ENCODE results near the gene TRIM61. TPM values are rescaled to one million over a fixed set of nuclear protein-coding genes. Genes with fewer than 3 reads are reported as not detected.
"Not testable (repeated sequence)": the region's sequence is repeated elsewhere in the genome, so short reads cannot be mapped to it uniquely, and the experiment has no call there.

Gene TRIM61
- total RNA-seq, 6 donors from 2014 or later, result 0.44 to 2.4 (median 1.1) TPM

DNA sequence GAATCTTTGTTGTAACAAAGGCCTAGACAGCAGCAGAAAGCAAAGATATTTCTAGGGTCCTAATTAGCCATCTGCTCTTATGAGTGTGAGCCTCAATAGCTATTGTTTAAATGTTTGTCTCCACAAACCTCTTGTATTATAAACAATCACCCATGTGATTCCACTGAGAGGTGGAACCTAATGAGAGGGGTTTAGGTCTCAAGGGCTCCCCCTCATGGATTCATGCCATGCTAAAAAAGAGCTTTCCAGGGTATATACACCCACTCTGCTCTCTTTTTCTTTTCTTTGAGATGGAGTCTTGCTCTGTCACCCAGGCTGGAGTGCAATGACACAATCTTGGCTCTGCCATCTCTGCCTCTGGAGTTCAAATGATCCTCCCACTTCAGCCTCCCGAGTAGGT, 42.1 kb downstream of the TRIM61 start:
- Histone ChIP-seq H3K4me1 (no peaks in the 10 kb centered on the region), H3K4me3 (no peak overlapping the region), H3K27ac (no peak overlapping the region), H3K36me3 (no peaks in the 10 kb centered on the region), H3K9me3 (no peaks in the 10 kb centered on the region), H3K27me3 (no peaks in the 10 kb centered on the region)
- ATAC-seq (ENCODE audit: low FRiP score in 2 of 2) (no peak), DNase-seq (no peak)
- WGBS, 2 donors, result 67 to 69% methylated on average over 1 of the region's 1 CpG
- TF ChIP-seq EP300 (IDR thresholded peaks at IDR 0.05) (no peak), POLR2AphosphoS5 (IDR thresholded peaks at IDR 0.05) (no peak), POLR2A (IDR thresholded peaks at IDR 0.05) (no peak)
- TF ChIP-seq, protein P1, sequence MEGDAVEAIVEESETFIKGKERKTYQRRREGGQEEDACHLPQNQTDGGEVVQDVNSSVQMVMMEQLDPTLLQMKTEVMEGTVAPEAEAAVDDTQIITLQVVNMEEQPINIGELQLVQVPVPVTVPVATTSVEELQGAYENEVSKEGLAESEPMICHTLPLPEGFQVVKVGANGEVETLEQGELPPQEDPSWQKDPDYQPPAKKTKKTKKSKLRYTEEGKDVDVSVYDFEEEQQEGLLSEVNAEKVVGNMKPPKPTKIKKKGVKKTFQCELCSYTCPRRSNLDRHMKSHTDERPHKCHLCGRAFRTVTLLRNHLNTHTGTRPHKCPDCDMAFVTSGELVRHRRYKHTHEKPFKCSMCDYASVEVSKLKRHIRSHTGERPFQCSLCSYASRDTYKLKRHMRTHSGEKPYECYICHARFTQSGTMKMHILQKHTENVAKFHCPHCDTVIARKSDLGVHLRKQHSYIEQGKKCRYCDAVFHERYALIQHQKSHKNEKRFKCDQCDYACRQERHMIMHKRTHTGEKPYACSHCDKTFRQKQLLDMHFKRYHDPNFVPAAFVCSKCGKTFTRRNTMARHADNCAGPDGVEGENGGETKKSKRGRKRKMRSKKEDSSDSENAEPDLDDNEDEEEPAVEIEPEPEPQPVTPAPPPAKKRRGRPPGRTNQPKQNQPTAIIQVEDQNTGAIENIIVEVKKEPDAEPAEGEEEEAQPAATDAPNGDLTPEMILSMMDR (IDR thresholded peaks at IDR 0.05), result no peak

DNA sequence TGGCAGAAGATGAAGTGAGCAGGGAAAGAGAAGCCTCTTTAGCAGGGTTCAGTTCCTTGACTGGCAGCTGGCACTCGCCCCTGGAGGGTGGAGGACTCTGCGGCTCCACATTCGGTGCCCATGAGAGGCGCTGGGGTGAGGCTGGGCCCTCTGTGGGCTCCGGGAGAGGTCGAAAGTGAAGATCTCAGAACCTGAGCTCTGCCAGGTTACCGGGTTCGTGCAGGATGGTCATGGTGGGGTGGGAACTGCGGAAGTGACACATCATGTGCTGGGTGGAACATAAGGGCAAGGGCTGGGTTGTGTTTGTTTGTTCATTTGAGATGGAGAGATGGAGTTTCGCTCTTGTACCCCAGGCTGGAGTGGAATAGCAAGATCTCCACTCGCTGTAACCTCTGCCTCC, 44.2 kb downstream of the TRIM61 start:
- ATAC-seq (ENCODE audit: low FRiP score in 2 of 2) (peak in 1 of 2 donors; percentile 32), DNase-seq (peak in 1 of 2 donors; percentile 45)
- H3K27ac ChIP-seq, result no peak overlapping the region
- H3K36me3 ChIP-seq, result no peaks in the 10 kb centered on the region
- TF ChIP-seq POLR2A (IDR thresholded peaks at IDR 0.05) (no peak), EP300 (IDR thresholded peaks at IDR 0.05) (no peak), POLR2AphosphoS5 (IDR thresholded peaks at IDR 0.05) (no peak)
- TF ChIP-seq, protein P1 (IDR thresholded peaks at IDR 0.05), result no peak
- 95 to 100% methylated on average over 8 to 10 of the region's 11 CpGs for WGBS, 2 donors
- no peaks in the 10 kb centered on the region for H3K27me3 ChIP-seq
- H3K9me3 ChIP-seq, result no peaks in the 10 kb centered on the region
- no peak overlapping the region for H3K4me3 ChIP-seq
- H3K4me1 ChIP-seq, result no peaks in the 10 kb centered on the region

DNA sequence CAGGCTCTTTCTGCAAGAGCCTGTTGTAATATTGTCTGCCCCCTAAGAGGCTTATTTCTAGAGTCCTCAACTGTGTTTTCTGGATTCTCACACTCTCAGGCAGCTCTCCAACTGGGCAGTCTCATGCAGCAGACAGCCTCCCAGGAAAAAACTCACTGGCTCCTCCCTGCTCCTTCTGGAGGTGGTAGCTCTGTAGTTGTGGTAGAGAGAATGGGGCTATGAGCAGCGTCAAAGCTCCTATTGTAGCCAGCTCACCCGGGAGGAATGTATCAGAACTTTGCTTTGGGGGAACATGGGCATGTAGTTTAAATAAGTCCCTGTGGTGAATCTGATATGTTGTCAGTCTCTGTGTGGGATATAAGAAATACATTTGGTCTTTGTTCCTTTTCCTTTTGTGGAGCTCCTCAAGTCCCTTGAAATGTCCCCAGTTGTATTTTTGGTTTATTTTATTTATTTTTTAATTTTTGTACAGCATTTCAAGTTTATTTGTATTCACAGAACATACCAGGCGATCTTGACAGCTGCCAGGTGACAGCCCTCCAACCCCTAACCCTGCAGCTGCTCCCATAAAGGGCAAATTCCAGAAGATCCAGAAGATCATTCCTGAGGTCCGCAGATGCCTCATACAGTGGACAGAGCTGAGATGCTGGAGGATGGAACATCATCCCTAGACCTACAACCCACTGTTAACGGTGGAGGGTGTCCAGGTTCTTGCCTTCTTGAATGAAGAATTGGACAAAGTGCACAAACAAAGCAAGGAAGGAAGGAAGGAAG, 45.7 kb downstream of the TRIM61 start:
- peak in 1 of 2 donors; percentile 10 for ATAC-seq (ENCODE audit: low FRiP score in 2 of 2)
- no peak overlapping the region for H3K27ac ChIP-seq
- no peak for TF ChIP-seq EP300 (IDR thresholded peaks at IDR 0.05)
- TF ChIP-seq, protein P1 (IDR thresholded peaks at IDR 0.05), result no peak
- no peak for TF ChIP-seq POLR2A (IDR thresholded peaks at IDR 0.05)
- no peak for TF ChIP-seq POLR2AphosphoS5 (IDR thresholded peaks at IDR 0.05)
- WGBS, 2 donors, result 76 to 81% methylated on average over 5 of the region's 5 CpGs
- no peaks in the 10 kb centered on the region for H3K27me3 ChIP-seq
- H3K36me3 ChIP-seq, result no peaks in the 10 kb centered on the region
- no peaks in the 10 kb centered on the region for H3K4me1 ChIP-seq
- no peak overlapping the region for H3K4me3 ChIP-seq
- DNase-seq, result no peak
- H3K9me3 ChIP-seq, result no peaks in the 10 kb centered on the region

DNA sequence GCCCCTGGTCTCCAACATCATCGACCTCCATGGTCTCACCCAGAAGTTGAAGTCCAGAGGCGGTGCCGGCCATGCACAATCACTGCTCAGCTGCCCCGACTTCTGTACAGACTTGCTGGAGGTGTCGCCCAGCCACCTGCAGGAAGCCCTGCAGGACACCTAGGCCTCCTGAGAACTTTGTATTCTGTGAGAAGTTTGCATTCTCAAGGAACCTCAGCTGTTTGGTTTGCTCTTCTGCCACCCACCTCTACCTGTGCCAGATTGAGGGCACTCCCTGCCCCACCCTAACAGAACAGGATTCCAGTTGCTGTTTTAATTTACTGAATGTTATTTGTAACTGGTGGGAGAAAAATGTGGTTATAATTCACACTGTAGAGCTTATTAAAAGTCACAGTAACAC, 46.8 kb downstream of the TRIM61 start:
- no peaks in the 10 kb centered on the region for H3K4me1 ChIP-seq
- TF ChIP-seq POLR2A (IDR thresholded peaks at IDR 0.05) (no peak), POLR2AphosphoS5 (IDR thresholded peaks at IDR 0.05) (no peak), EP300 (IDR thresholded peaks at IDR 0.05) (no peak)
- TF ChIP-seq, protein P1 (IDR thresholded peaks at IDR 0.05), result no peak
- H3K9me3 ChIP-seq, result no peaks in the 10 kb centered on the region
- H3K27ac ChIP-seq, result no peak overlapping the region
- WGBS, 2 donors, result 93 to 96% methylated on average over 4 to 5 of the region's 5 CpGs
- H3K27me3 ChIP-seq, result no peaks in the 10 kb centered on the region
- DNase-seq, result peak in 1 of 2 donors; percentile 37
- no peaks in the 10 kb centered on the region for H3K36me3 ChIP-seq
- no peak overlapping the region for H3K4me3 ChIP-seq
- no peak for ATAC-seq (ENCODE audit: low FRiP score in 2 of 2)

DNA sequence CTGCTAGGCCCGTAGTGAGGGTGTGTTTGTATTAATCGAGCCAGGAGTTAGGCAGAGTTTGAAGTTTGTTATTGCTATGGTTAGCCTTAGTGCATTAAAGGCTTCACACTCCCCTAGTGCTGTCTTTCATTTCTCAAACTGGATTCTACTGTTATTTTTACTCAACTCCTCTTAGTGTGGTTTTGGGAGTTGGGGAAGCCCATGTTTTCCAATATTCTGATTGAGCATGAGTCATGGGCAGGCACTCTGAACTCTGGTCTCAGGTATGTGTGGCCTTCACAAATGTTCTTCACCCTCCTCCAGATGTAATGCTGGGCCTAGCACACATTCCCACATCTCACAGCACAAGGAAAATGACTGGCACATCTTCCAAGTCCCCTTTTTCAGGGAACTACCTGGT, 50.4 kb downstream of the TRIM61 start:
- not testable (repeated sequence) for H3K36me3 ChIP-seq; DNase-seq; H3K27ac ChIP-seq; ATAC-seq (ENCODE audit: low FRiP score in 2 of 2); H3K4me1 ChIP-seq; H3K27me3 ChIP-seq; H3K9me3 ChIP-seq; H3K4me3 ChIP-seq
- 85 to 86% methylated on average over 2 of the region's 2 CpGs for WGBS, 2 donors

Measured in upper lobe of left lung (tissue), 6 donors.